HT-29 (cell line): ENCODE data around the gene PDHA1. TPM values are rescaled to one million over a fixed set of nuclear protein-coding genes. Genes with fewer than 3 reads are reported as not detected.

ENCODE experiments used
- DNase-seq: peaks from one replicate; pipeline ENCODE4 v3.0.0-alpha.2; 2015; ENCODE audit warnings: low spot score
- total RNA-seq: library from RNA; depleted of rRNA; stranded (reverse); fragments of >200 nt; shearing (Covaris generic); gene quantifications from 2 replicates; pipeline ENCODE4 v1.2.3, GENCODE V29; 2014; rRNA removed

Gene PDHA1
- 257 and 284 TPM in 2 replicates for total RNA-seq

DNA sequence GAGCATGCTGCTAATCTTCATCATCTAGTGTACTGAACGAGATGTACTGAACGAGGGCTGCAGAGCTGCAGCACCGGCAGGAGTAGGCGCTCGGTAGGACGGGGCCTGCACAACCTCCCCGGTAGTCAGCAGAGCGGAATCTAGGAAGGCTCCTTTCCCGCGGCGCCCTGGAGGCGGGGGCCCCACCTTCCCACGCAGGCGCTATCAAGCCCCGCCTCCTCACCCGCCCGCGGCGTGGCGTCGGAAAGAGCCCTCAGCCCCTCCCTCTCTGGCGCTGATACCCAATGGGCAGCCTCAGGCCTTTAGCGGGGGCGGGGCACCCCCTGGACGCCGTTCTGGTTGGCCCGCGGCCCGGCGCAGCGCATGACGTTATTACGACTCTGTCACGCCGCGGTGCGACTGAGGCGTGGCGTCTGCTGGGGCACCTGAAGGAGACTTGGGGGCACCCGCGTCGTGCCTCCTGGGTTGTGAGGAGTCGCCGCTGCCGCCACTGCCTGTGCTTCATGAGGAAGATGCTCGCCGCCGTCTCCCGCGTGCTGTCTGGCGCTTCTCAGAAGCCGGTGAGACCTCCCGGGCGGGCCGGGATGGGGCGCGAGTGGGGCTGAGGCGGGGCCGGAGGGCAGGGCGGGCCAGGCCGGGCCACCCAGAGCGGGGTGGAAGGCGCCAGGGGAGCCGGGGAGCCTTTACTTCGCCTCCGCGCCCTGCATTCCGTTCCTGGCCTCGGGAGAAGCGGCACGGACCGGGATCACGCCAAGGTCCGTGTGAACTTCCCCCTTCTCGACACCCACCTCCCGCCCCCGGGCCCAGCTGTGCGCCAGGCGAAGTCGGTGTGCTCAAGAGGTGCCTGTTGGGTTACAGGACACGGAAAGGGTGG, at the start of gene PDHA1:
Gene PDHA1 (plus strand): TSS at position 393 of the 874 bp plus-strand sequence. CDS start 111 bp downstream, at position 504.
- peak; percentile 92 for DNase-seq

- peak; percentile 3 for DNase-seq
Measured at GRCh38 chrX:19303256-19303880, 40.4 kb upstream of the PDHA1 start.

GRCh38 chrX:19326567-19326966, 17.2 kb upstream of the PDHA1 start:
- DNase-seq: no peak

GRCh38 chrX:19331831-19332230, 11.9 kb upstream of the PDHA1 start:
- DNase-seq: no peak

DNA sequence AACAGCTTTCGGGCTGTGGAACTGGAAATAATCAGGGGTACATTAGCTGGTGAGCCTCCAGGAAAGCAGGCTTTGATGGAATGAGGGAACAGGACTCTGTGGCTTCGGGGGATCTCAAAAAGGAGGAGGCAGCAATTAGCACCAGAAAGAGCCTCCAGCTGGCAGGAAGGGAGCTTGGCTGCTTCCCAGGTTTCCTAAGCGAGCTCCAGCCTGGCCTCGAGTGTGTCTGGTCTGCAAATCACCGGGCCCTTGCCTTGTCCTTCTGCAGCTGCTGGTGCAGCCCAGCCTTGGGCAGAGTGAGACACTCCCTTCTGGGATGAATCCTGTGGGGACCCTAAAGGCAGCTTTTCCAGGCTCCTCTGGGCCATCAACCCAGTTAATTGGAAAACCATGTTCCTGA, 10.7 kb upstream of the PDHA1 start:
- DNase-seq: no peak

GRCh38 chrX:19334945-19335626, 8.6 kb upstream of the PDHA1 start:
- DNase-seq: peak; percentile 73

DNA sequence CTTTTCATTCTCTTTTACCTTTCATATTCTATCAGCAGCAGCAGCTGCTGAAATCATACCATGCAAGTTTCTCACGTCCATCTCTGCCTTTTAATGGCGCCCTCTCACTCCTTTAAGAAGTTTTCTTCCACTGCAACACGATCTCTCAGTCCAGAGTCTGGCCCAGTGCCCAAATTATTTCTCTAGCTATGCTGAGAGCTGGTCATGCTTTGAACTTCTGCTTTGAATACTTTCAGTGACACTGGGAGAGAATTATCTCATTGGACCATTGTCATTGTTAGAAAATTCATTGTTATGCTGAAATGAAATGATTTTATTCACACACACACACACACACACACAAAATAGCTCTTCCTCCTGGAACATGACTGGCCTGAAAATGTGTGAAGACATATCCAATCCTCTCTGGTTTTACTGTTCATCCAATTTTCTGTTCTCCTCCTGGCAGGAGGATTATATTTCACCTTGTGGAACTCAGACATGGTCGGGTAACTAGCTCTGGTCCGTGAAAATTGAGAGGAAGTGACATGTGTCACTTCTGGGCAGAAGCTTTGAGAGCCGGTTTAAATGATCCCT, 1.3 kb upstream of the PDHA1 start:
- DNase-seq: no peak

DNA sequence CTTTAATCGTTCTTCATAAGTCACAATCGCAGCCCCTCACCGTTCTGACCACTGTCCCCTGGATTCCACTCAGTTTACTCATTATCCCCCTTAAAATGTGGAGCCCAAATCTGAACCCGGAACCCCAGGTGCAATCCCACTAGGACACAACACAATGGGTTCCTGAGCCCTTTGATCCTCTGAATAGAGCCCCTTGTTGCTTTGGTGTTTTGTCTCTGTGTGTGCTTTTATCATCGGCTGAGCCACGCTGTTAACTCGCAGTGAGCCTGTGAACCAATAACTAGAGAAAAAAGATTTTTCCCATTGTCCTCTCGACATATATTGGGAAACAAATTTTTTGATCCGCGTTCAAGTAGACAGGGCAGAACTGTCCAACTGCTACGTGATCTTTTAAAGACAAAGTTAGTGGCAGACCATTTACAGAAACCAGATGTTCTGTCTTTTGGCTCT, 617 bp upstream of the PDHA1 start:
- DNase-seq: no peak

DNA sequence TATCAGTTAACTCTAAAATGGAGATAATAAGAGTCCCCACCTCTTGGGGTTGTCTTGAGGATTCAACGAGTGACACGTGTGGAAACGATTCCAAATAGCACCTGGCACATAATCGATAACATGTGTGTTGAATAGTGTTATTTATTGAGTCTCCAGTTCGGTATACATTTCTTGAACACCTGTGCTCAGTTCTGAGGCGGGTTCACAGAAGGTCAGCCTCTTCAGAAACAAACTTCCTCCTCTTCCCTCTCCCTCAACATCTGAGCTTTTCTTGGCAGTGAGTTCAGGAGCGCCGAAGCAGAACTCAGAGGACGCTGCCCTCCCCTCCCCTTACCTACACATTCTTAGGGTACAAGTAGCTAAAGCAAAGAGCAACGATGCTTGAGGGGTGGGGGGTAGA, 934 bp downstream of the PDHA1 start:
- DNase-seq: peak; percentile 21

DNA sequence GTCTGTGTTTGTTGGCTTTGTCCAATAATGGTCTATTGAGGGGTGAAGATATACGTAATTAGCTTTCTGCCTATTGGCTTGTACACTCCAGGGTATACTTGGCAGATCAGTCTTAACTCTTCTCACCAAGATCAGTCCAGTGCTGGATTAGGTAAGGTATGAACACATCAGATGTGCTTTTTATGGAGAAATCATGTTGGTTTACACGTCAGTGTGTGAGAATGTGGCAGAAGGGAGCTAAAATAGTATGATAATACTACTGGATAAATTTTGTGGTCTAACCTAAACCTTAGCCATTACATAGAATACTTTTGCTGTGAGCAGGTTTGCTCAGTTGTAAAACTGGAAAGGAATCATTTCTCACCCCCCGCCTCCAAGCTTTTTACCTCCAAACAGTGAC, 4.2 kb downstream of the PDHA1 start:
- no peak for DNase-seq

DNA sequence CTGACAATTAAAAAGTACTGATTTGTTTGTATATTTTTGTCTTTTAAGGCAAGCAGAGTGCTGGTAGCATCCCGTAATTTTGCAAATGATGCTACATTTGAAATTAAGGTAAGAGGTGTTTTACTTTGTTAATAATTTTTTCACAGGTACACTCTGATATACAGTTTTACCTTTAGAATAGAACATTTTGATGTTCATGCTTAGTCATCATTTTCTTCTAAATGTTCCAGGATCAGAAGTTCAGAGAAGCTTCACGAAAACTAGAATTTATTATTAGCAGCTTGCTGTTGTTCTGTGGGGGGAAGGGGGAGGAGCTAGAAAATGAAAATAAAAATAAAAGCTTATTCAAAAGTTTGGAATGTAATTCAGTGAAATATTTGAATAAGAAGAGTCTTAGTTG, 5.5 kb downstream of the PDHA1 start:
- DNase-seq: no peak

DNA sequence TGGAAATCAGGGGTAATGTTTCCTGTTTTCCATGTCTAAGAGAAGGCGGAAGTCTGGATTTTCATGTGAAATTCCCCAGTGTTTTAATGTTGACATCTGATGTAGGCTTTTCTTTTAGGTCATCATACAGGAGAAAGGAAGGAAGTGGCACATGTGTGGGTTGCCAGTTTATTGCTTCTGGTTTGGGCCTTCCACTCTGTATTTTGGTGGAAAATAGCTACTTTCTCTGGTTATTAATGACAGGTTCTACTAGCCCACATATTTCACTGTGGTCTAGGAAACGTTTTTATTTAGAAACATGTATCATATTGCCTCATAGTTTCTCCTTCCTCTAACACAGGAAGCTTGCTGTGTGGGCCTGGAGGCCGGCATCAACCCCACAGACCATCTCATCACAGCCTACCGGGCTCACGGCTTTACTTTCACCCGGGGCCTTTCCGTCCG, 7.2 kb downstream of the PDHA1 start:
- no peak for DNase-seq

GRCh38 chrX:19354625-19355024, 10.9 kb downstream of the PDHA1 start:
- DNase-seq: no peak

DNA sequence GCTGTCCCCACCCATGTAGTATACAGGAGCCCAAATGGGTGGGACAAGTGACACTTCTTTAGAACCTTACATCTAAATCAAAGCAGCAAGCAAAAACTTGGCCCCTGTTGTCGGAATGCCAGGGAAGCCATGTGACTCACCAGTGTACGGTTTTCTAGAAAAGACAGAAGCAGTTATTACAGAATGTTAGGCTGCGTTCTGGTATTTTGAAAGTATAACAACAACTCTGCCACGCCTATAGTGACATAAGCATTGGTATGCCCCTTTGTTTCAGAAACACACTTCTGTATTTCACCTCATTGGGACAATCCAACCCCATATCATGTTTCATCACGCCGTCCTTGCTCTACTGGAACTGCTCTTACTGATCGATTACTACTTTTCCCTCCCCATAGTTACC, 14.8 kb downstream of the PDHA1 start:
- DNase-seq: no peak

GRCh38 chrX:19360903-19361302, 17.2 kb downstream of the PDHA1 start:
- DNase-seq: no peak

GRCh38 chrX:19361701-19362100, 18.0 kb downstream of the PDHA1 start:
- DNase-seq: no peak

DNA sequence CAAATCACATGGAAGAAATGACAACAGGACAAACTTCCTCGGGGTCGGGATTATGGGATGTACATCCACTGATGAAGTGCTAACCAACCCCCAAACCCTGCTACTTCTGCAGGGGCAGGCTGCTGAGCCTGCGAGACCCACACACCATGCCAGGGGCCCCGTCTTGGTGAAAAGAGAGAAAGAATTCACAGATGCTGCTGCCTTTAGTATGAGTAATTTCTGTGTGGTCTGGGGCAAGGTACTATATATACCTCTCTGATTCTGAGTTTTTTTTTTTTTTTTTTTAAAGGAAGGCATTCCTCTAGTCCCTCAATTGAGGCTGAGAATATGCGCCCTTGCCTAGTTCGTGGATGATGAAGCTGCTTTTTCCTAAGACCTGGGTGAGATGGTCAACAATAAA, 24.8 kb downstream of the PDHA1 start:
- DNase-seq: no peak

DNA sequence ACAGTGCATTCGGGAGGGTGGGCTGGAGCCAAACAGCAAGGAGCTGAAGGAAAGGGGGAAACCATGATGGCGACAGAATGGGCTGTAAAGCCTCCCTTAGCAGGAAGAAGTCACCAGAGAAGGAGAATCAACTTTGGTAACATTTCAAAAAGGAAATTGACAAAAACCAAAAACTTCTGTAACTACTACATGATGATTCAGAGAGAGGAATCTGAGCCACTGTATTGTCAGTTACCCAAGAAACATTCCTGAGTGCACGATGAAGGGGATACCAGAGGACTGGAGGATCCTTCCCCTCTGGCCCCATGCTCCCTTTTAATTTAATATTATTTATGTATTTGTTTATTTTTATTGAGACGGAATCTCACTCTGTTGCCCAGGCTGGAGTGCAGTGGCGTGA, 26.3 kb downstream of the PDHA1 start:
- no peak for DNase-seq

GRCh38 chrX:19372170-19372546, 28.4 kb downstream of the PDHA1 start:
- DNase-seq: peak; percentile 74

- DNase-seq: no peak
Measured at GRCh38 chrX:19372547-19373331, 29.0 kb downstream of the PDHA1 start.

DNA sequence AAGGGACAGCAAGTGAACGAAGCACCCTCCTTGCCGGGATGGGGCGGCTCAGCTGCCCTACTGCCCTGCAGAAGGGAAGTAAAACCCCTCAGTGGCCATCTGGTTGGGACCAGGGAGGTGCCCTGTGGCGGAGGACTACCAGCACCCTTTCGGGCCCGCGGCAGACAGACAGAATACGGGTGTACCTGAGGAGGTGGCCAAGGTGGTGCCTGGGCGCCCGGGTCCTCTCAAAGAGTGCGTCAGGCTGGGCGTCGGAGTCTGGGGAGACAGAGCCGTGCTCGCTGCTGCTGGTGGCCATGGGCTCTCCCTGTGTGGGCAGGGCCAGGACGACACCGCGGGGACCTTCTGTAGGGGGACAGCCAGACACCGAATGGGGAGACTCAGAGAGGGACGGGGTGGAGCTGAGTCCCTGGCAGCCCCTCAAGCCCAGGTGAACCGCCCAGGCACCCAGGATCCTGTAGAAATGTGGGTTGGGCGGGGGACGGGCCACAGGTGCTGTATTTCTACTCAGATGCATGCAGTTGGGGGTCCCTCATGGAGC, 29.7 kb downstream of the PDHA1 start:
- DNase-seq: no peak
